Cardiac muscle cell (in vitro differentiated cells and primary cell): ENCODE results near the gene PCDHGC4. TPM values are rescaled to one million over a fixed set of nuclear protein-coding genes. Genes with fewer than 3 reads are reported as not detected.

Experiments
- DNase-seq, 2 donors: peaks; one replicate each; pipeline versions ENCODE4 v3.0.0 to v3.0.0-alpha.2; 2010 to 2017; ENCODE audit warnings: low read depth in 1 of 2, low spot score in 1 of 2
- H3K27ac ChIP-seq: fragments of 200-600 bp; sonication (generic); 2 replicates; pipeline ENCODE4 v1.5.1; 2016
- H3K27me3 ChIP-seq: fragments of 200-600 bp; sonication (generic); 2 replicates; pipeline ENCODE4 v1.6.0; 2016; ENCODE audit warnings: control low read depth
- H3K36me3 ChIP-seq: fragments of 200-600 bp; sonication (generic); 2 replicates; pipeline ENCODE4 v1.5.1; 2016; ENCODE audit warnings: control low read depth
- H3K4me1 ChIP-seq: fragments of 200-600 bp; sonication (generic); 2 replicates; pipeline ENCODE4 v1.8.1; 2017; ENCODE audit warnings: low read depth, mild to moderate bottlenecking, mixed run types
- H3K4me3 ChIP-seq: fragments of 200-600 bp; sonication (generic); 2 replicates; pipeline ENCODE4 v1.5.1; 2016; ENCODE audit warnings: mild to moderate bottlenecking
- H3K9me3 ChIP-seq: fragments of 200-600 bp; sonication (generic); 2 replicates; pipeline ENCODE4 v1.5.1; 2017; ENCODE audit warnings: low read depth, mild to moderate bottlenecking, control low read depth
- polyA plus RNA-seq: library from polyadenylated mRNA; unstranded; fragments of >200 nt; fragmentation: Nextera tagmentation; extraction: Ambion mirVana; gene quantifications from 2 replicates; pipeline ENCODE4 v1.2.1, GENCODE V29; 2016
- total RNA-seq: library from RNA; depleted of rRNA; stranded (reverse); fragments of >200 nt; gene quantifications from 2 replicates; pipeline ENCODE4 v1.2.3, GENCODE V29; 2016
- TF ChIP-seq, protein P1 (sequence below): IDR thresholded peaks from 2 replicates; pipeline ENCODE4 v1.5.1; 2012; ENCODE audit warnings: low read depth, mild to moderate bottlenecking, low read length

The PCDHGC4 gene
- 1.1 and 7.9 TPM in 2 replicates for total RNA-seq
- polyA plus RNA-seq: 0.84 and 2.9 TPM in 2 replicates

DNA sequence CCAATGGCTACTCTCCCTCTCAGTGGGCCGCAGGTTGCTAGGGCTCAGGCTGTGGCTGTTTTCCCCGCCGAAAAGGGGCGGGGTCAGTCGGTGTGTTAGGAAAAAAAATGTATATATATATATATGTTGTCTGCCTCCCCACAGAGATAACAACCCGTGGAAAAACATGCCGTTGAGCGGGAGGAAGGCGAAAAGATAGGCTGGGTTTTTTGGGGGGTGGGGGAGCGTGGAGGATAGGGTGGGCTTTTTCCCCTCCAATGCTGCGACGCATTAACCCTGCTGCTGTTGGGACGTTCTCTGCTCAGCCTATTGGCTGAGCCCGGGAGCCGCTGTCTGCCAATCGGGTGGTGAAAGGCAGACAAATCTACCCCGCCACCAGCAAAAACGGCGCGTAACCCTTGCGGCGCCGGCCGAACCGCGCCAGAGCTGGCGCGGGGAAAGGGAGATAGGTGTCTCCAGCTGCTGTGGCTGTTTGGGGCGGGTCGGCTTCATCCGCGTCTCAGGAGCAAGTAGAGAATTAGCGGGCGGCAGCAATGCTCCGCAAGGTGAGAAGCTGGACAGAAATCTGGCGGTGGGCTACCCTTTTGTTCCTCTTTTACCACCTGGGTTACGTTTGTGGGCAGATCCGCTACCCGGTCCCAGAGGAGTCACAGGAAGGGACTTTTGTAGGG lies at the start of gene PCDHGC4:
Gene PCDHGC4 (plus strand): TSS at position 390 of the 671 bp plus-strand sequence. CDS start 144 bp downstream, at position 534.
- DNase-seq: peak in 1 of 2 donors; percentile 82
- Histone ChIP-seq H3K4me3 (peak within 1 kb of the TSS; percentile 60), H3K36me3 (no peaks in the 10 kb centered on the region), H3K4me1 (no peaks in the 10 kb centered on the region), H3K27ac (no peak within 1 kb of the TSS), H3K9me3 (no peaks in the 10 kb centered on the region), H3K27me3 (peaks cover 2% of the 10 kb centered on the region)
- TF ChIP-seq, protein P1, sequence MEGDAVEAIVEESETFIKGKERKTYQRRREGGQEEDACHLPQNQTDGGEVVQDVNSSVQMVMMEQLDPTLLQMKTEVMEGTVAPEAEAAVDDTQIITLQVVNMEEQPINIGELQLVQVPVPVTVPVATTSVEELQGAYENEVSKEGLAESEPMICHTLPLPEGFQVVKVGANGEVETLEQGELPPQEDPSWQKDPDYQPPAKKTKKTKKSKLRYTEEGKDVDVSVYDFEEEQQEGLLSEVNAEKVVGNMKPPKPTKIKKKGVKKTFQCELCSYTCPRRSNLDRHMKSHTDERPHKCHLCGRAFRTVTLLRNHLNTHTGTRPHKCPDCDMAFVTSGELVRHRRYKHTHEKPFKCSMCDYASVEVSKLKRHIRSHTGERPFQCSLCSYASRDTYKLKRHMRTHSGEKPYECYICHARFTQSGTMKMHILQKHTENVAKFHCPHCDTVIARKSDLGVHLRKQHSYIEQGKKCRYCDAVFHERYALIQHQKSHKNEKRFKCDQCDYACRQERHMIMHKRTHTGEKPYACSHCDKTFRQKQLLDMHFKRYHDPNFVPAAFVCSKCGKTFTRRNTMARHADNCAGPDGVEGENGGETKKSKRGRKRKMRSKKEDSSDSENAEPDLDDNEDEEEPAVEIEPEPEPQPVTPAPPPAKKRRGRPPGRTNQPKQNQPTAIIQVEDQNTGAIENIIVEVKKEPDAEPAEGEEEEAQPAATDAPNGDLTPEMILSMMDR: no peak

DNA sequence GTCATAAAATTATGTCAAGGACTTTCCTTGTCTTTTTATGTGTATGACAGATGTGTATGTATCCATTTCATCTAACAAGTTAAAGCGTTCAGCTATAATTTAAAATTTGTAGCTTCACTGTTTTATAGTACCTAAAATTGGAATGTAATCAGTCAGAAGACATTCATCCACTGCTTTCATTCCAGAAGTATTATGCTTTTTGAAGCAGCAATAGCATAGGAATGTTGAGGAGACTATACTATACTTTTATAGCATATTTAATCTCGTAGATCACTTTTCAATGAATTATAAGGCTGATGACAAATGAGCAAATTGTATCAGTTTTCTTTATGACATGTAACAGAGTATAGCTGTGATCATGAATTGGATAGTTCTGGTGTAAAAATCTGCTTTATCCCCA lies 47.6 kb upstream of the PCDHGC4 start:
- Histone ChIP-seq H3K9me3 (no peaks in the 10 kb centered on the region), H3K36me3 (no peaks in the 10 kb centered on the region), H3K4me3 (no peak overlapping the region), H3K27ac (no peak overlapping the region), H3K4me1 (no peaks in the 10 kb centered on the region), H3K27me3 (no peaks in the 10 kb centered on the region)
- TF ChIP-seq, protein P1: no peak
- no peak for DNase-seq

DNA sequence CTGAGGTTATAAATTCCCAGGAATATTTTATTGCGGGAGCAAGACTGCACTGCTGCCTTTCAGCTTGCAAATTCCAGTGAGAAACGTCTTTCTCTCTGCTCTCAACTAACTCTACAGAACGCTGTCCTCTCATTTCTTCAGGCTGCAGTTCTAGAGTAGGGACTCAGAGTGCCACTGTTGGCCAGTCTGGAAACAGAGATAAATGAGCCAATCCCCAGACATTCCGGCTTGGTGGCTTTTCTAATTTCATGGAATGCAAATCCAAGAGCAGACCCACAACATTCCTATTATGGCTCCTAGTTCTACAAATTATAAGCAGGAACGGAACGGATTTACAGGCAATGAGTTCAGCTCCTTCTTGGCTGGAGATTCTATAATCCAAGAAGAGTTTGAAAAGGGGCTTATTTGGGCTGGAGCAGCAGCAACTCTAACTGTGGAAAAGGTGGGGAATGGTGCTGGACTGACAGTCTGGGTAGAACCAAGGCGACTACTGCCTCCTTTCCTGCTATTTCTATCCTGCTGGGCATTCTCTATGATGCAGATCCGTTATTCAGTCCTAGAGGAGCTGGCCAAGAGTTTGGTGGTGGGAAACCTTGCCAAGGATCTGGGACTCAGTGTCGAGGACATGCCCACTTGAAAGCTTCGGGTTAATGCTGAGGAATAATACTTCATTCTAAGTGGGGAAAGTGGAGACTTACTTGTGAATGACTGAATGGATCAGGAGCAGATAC lies 45.3 kb upstream of the PCDHGC4 start:
- H3K9me3 ChIP-seq: no peaks in the 10 kb centered on the region

DNA sequence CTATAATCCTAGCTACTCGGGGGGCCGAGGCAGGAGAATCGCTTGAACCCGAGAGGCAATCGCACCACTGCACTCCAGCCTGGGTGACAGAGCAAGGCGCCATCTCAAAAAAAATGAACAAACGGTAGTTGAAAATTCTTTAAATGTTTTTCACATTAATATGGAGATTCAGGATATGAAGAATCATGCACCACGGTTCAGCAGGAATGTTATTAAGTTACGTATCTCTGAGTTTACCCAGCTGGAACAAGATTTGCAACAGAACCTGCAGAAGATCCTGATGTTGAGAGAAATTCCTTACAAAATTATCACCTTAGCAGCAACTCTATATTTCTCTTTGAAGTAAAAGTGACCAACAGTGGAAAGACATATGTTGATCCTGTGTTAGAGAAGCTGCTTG lies 44.5 kb upstream of the PCDHGC4 start:
- Histone ChIP-seq H3K36me3 (no peaks in the 10 kb centered on the region), H3K4me1 (no peaks in the 10 kb centered on the region), H3K27me3 (no peaks in the 10 kb centered on the region), H3K9me3 (no peaks in the 10 kb centered on the region), H3K27ac (no peak overlapping the region), H3K4me3 (no peak overlapping the region)
- no peak for DNase-seq
- TF ChIP-seq, protein P1: no peak

More for the DNA sequence above, 45.3 kb upstream of the PCDHGC4 start:
- no peak for DNase-seq
- no peak overlapping the region for H3K27ac ChIP-seq
- no peak overlapping the region for H3K4me3 ChIP-seq
- no peaks in the 10 kb centered on the region for H3K36me3 ChIP-seq
- no peaks in the 10 kb centered on the region for H3K27me3 ChIP-seq
- TF ChIP-seq, protein P1: no peak
- H3K4me1 ChIP-seq: no peaks in the 10 kb centered on the region

DNA sequence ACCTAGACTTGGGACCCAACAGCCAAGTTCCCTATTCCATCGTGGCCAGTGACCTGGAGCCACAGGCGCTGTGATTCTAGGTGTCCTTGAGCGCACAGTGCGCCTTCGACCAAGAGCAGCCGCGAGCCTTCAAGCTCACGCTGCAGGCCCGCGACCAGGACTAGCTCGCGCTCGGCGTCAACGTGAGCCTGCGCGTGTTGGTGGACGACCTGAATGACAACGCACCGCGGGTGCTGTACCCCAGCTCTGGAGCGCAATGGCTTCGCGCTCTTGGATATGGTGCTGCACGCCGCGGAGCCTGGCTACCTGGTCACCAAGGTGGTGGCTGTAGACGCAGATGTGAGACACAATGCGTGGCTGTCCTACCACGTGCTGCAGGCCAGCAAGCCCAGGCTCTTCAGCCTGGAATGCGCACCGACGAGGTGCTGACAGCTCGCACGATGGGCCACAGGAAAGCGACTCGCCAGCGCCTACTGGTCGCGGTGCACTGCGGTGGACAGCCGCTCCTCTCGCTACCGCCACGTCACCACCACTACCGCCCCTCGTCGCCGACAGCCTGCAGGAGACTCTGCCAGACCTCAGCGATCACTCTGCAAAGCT lies 43.2 kb upstream of the PCDHGC4 start:
- no peak for DNase-seq
- TF ChIP-seq, protein P1: no peak
- no peaks in the 10 kb centered on the region for H3K4me1 ChIP-seq
- no peaks in the 10 kb centered on the region for H3K36me3 ChIP-seq
- no peaks in the 10 kb centered on the region for H3K27me3 ChIP-seq
- no peaks in the 10 kb centered on the region for H3K9me3 ChIP-seq
- no peak overlapping the region for H3K4me3 ChIP-seq
- no peak overlapping the region for H3K27ac ChIP-seq
